CD14-positive monocyte (primary cell): ENCODE measurements around the gene P2RX2. TPM values are rescaled to one million over a fixed set of nuclear protein-coding genes. Genes with fewer than 3 reads are reported as not detected.

Source experiments
- DNase-seq, 3 donors: peaks; one replicate each; pipeline ENCODE4 v3.0.0-alpha.2; 2011 to 2022
- H2AFZ ChIP-seq: 2 replicates; pipeline ENCODE4 v1.6.0; 2012; ENCODE audit warnings: mild to moderate bottlenecking, low read depth, low read length, inconsistent platforms; ENCODE audit not compliant: insufficient read depth, poor library complexity, severe bottlenecking
- H3K27ac ChIP-seq, 2 donors: 1 replicate in 1 of 2; 2 replicates in 1 of 2; pipeline ENCODE4 v1.5.1; 2012 to 2013; ENCODE audit warnings: low read length in 2 of 2, control low read depth in 1 of 2, inconsistent platforms in 1 of 2, low read depth in 1 of 2, mild to moderate bottlenecking in 1 of 2
- H3K27me3 ChIP-seq, 2 donors: one replicate each; pipeline versions ENCODE4 v1.6.0 to v1.6.1; 2011 to 2013; ENCODE audit warnings: low read length in 2 of 2; ENCODE audit not compliant: control insufficient read depth in 2 of 2, insufficient read depth in 2 of 2
- H3K36me3 ChIP-seq, 2 donors: replicated peaks in 1 of 2; 1 replicate in 1 of 2; 2 replicates in 1 of 2; pipeline versions ENCODE4 v1.5.1 to v1.6.1; 2012 to 2013; ENCODE audit warnings: low read length in 2 of 2, control low read depth in 1 of 2, inconsistent platforms in 1 of 2, mild to moderate bottlenecking in 1 of 2; ENCODE audit not compliant: insufficient read depth in 2 of 2, control insufficient read depth in 1 of 2
- H3K4me1 ChIP-seq, 2 donors: 1 replicate in 1 of 2; 2 replicates in 1 of 2; pipeline versions ENCODE4 v1.5.1 to v1.6.1; 2012 to 2013; ENCODE audit warnings: low read length in 2 of 2, control low read depth in 1 of 2, inconsistent platforms in 1 of 2, mild to moderate bottlenecking in 1 of 2, moderate library complexity in 1 of 2; ENCODE audit not compliant: insufficient read depth in 2 of 2, control insufficient read depth in 1 of 2
- H3K4me2 ChIP-seq: replicated peaks from 2 replicates; pipeline ENCODE3; 2012; ENCODE audit warnings: low read length, moderate library complexity, mild to moderate bottlenecking; ENCODE audit not compliant: poor library complexity, severe bottlenecking; ENCODE audit errors: extremely low read depth
- H3K4me3 ChIP-seq, 3 experiments: fragments of 200-600 bp in 1 of 3; sonication (generic) in 1 of 3; replicated peaks in 1 of 3; 1 replicate in 2 of 3; 2 replicates in 1 of 3; pipeline ENCODE4 v1.5.1; 2011 to 2013; ENCODE audit warnings: low read length in 3 of 3, mild to moderate bottlenecking in 3 of 3, control low read depth in 2 of 3, low read depth in 2 of 3, inconsistent platforms in 1 of 3, moderate library complexity in 1 of 3
- H3K79me2 ChIP-seq: 2 replicates; pipeline ENCODE4 v1.6.0; 2012; ENCODE audit warnings: mild to moderate bottlenecking, control low read depth, inconsistent platforms, low read length, moderate library complexity; ENCODE audit not compliant: insufficient read depth
- H3K9ac ChIP-seq: 2 replicates; pipeline ENCODE4 v1.6.0; 2017; ENCODE audit warnings: low read length, mild to moderate bottlenecking; ENCODE audit not compliant: insufficient read depth, poor library complexity, severe bottlenecking
- H3K9me3 ChIP-seq, 2 donors: replicated peaks in 1 of 2; 1 replicate in 1 of 2; 2 replicates in 1 of 2; pipeline versions ENCODE4 v1.5.1 to v1.6.1; 2012 to 2013; ENCODE audit warnings: low read length in 2 of 2, control low read depth in 1 of 2; ENCODE audit not compliant: control insufficient read depth in 1 of 2, insufficient read depth in 1 of 2
- H4K20me1 ChIP-seq: 2 replicates; pipeline ENCODE4 v1.6.0; 2012; ENCODE audit warnings: mild to moderate bottlenecking, low read length, control low read depth, moderate library complexity; ENCODE audit not compliant: insufficient read depth
- H3K27ac Mint-ChIP-seq, 7 donors: one replicate each; pipeline ENCODE4 v1.8.0; 2020; ENCODE audit warnings: mild to moderate bottlenecking in 7 of 7, mixed read lengths in 7 of 7, moderate library complexity in 6 of 7, inconsistent platforms in 2 of 7
- H3K27me3 Mint-ChIP-seq, 3 donors: one replicate each; pipeline ENCODE4 v1.8.0; 2021 to 2022; ENCODE audit warnings: low read depth in 3 of 3, mild to moderate bottlenecking in 3 of 3, mixed read lengths in 3 of 3, moderate library complexity in 3 of 3, inconsistent platforms in 1 of 3
- H3K36me3 Mint-ChIP-seq, 2 donors: one replicate each; pipeline ENCODE4 v1.8.0; 2020; ENCODE audit warnings: mixed read lengths in 2 of 2, inconsistent platforms in 1 of 2, mild to moderate bottlenecking in 1 of 2
- H3K4me1 Mint-ChIP-seq: one replicate; pipeline ENCODE4 v1.8.0; 2020; ENCODE audit warnings: mild to moderate bottlenecking, mixed read lengths
- H3K4me3 Mint-ChIP-seq, 2 donors: one replicate each; pipeline ENCODE4 v1.8.0; 2020; ENCODE audit warnings: mild to moderate bottlenecking in 2 of 2, mixed read lengths in 2 of 2, moderate library complexity in 1 of 2
- H3K9me3 Mint-ChIP-seq, 7 donors: one replicate each; pipeline ENCODE4 v1.8.0; 2020 to 2022; ENCODE audit warnings: mixed read lengths in 7 of 7, mild to moderate bottlenecking in 6 of 7, moderate library complexity in 6 of 7, inconsistent platforms in 2 of 7
- WGBS: methylation state at CpG from one replicate; pipeline ENCODE4 v1.1.5; 2013; ENCODE audit warnings: missing lambda C conversion rate; ENCODE audit not compliant: insufficient coverage; 5-methylcytosine and 5-hydroxymethylcytosine counted together
- intact Hi-C, 2 donors: fragments of 100-400 bp; cut with micrococcal nuclease; formaldehyde crosslinking; loops; one replicate each; pipeline versions ENCODE4 v1.15.0 to v1.15.1; 2023
- polyA plus RNA-seq, 3 donors: library from polyadenylated mRNA; depleted of rRNA in 1 of 3; unstranded in 2 of 3; stranded (reverse) in 1 of 3; fragments of 300-500 nt in 2 of 3; fragments of >200 nt in 1 of 3; fragmentation: Illumina TruSeq in 2 of 3; gene quantifications; 1 replicate in 2 of 3; 2 replicates in 1 of 3; pipeline ENCODE4 v1.2.3, GENCODE V29; 2012 to 2021
- TF ChIP-seq, protein P1 (sequence below): fragments of 200-600 bp; IDR thresholded peaks from one replicate; pipeline ENCODE4 v1.8.0; 2022; ENCODE audit warnings: antibody characterized with exemption, mild to moderate bottlenecking

P2RX2 gene
- polyA plus RNA-seq, 3 donors: not detected

DNA sequence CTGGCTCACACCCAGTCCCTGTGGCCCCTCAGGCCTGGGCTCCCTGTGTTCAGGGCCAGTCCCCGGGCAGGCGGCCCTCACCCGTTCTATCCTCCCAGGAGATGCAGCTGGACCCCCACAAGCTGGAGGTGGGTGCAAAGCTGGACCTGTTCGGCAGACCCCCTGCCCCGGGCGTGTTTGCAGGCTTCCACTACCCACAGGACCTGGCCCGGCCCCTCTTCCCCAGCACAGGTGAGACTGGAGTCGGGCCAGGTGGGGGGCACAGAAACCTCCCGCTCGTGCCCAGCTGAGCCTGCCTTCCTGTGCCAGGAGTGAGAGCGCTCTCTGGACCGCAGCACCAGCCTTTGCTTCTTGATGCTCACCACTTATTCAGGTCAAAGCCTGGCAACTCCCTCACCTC, 41.9 kb upstream of the P2RX2 start:
- no peak overlapping the region for H3K9ac ChIP-seq
- 95% methylated on average over 12 of the region's 12 CpGs for WGBS
- no peaks in the 10 kb centered on the region for H3K4me1 Mint-ChIP-seq
- no peaks in the 10 kb centered on the region for H3K79me2 ChIP-seq
- intact Hi-C loops: no loop called here
- no peaks in the 10 kb centered on the region for H3K27me3 ChIP-seq
- peaks cover 0 to 1% (median 0%) of the 10 kb centered on the region in 3 donors for H3K27me3 Mint-ChIP-seq
- no peak overlapping the region for H3K27ac ChIP-seq
- no peaks in the 10 kb centered on the region for H3K9me3 Mint-ChIP-seq
- H3K9me3 ChIP-seq: no peaks in the 10 kb centered on the region
- H4K20me1 ChIP-seq: no peaks in the 10 kb centered on the region
- H3K4me3 ChIP-seq: no peak overlapping the region
- H3K36me3 ChIP-seq: peaks cover 48 to 61% of the 10 kb centered on the region in 2 donors
- no peaks in the 10 kb centered on the region for H3K4me1 ChIP-seq
- DNase-seq: no peak
- no peak overlapping the region for H3K4me3 Mint-ChIP-seq
- TF ChIP-seq, protein P1, sequence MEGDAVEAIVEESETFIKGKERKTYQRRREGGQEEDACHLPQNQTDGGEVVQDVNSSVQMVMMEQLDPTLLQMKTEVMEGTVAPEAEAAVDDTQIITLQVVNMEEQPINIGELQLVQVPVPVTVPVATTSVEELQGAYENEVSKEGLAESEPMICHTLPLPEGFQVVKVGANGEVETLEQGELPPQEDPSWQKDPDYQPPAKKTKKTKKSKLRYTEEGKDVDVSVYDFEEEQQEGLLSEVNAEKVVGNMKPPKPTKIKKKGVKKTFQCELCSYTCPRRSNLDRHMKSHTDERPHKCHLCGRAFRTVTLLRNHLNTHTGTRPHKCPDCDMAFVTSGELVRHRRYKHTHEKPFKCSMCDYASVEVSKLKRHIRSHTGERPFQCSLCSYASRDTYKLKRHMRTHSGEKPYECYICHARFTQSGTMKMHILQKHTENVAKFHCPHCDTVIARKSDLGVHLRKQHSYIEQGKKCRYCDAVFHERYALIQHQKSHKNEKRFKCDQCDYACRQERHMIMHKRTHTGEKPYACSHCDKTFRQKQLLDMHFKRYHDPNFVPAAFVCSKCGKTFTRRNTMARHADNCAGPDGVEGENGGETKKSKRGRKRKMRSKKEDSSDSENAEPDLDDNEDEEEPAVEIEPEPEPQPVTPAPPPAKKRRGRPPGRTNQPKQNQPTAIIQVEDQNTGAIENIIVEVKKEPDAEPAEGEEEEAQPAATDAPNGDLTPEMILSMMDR: no peak
- H3K27ac Mint-ChIP-seq: no peak overlapping the region
- H3K36me3 Mint-ChIP-seq: peaks cover 36 to 72% of the 10 kb centered on the region in 2 donors
- H3K4me2 ChIP-seq: no peak overlapping the region
- H2AFZ ChIP-seq: no peak overlapping the region

DNA sequence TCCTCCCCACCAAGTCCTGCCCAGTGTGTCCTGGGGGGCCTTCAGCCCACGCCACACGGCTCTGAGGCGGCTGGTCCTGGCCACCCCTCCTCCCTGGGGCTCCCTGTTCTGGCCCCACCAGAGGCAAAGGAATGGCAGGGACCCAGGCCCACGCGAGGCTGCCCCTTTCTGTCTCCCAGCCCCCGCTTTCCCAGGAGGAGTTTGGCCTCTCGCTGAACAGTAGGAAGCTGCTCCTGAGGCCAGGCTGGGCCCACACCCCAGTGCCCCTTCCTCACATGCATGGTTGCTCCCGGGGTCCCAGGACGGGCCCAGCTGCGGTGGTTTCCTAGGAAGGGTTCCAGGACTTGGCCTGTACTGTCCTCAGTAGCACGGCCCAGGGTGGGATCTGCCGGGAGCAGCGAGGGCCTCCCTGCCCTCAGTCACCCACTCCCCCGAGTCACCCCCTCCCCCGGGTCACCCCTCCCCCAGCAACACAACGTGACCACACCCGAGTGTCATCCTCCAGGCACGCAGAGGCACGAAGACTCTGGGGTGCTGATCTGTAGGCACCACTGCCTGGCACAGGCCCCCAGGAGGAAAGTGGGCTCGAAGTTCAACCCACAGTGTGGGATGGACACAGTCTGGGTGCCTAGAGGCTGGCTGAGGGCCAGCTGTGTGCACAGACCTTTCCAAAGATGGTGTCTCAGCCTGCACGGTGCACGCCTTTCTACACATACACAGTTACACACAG, 41.2 kb upstream of the P2RX2 start:
- peak overlapping the region in 1 of 7 donors; percentile 44 for H3K27ac Mint-ChIP-seq
- Histone ChIP-seq H3K36me3 (peaks cover 49 to 61% of the 10 kb centered on the region in 2 donors), H3K27me3 (no peaks in the 10 kb centered on the region), H3K79me2 (no peaks in the 10 kb centered on the region), H3K9ac (no peak overlapping the region), H2AFZ (no peak overlapping the region), H3K4me1 (no peaks in the 10 kb centered on the region), H4K20me1 (no peaks in the 10 kb centered on the region), H3K9me3 (peaks cover 0 to 5% of the 10 kb centered on the region in 2 donors), H3K4me2 (no peak overlapping the region), H3K4me3 (no peak overlapping the region), H3K27ac (no peak overlapping the region)
- peaks cover 36 to 75% of the 10 kb centered on the region in 2 donors for H3K36me3 Mint-ChIP-seq
- peaks cover 0 to under 1% (median 0%) of the 10 kb centered on the region in 7 donors for H3K9me3 Mint-ChIP-seq
- DNase-seq: no peak
- TF ChIP-seq, protein P1: no peak
- no peaks in the 10 kb centered on the region for H3K4me1 Mint-ChIP-seq
- 97% methylated on average over 15 of the region's 22 CpGs for WGBS
- intact Hi-C loops: no loop called here
- peaks cover 0 to 1% (median 0%) of the 10 kb centered on the region in 3 donors for H3K27me3 Mint-ChIP-seq
- no peak overlapping the region for H3K4me3 Mint-ChIP-seq
